IPS DF 19.7 (cell line): ENCODE data around the gene RPS6KC1.
"Not testable (repeated sequence)": the region's sequence is repeated elsewhere in the genome, so short reads cannot be mapped to it uniquely, and the experiment has no call there.

Experiments
- DNase-seq: peaks from one replicate; pipeline ENCODE4 v3.0.0-alpha.2; 2013; ENCODE audit warnings: low read depth, low spot score

Gene RPS6KC1

GRCh38 chr1:213051127-213051880, at the start of gene RPS6KC1:
RPS6KC1 (plus strand) TSS chr1:213051241; CDS start chr1:213051405, 164 bp downstream.
- DNase-seq: peak; percentile 68

GRCh38 chr1:213003256-213003655, 47.8 kb upstream of the RPS6KC1 start:
- no peak for DNase-seq

GRCh38 chr1:213008564-213008963, 42.5 kb upstream of the RPS6KC1 start:
- DNase-seq: no peak

- DNase-seq: no peak
These were observed 36.4 kb upstream of the RPS6KC1 start for GRCh38 chr1:213014642-213015041.

GRCh38 chr1:213015099-213016050, 35.7 kb upstream of the RPS6KC1 start, which contains the start of gene ANGEL2:
ANGEL2 (minus strand) TSS chr1:213015867; CDS start chr1:213015671, 196 bp downstream.
- DNase-seq: peak; percentile 95

- no peak for DNase-seq
These were observed 33.4 kb upstream of the RPS6KC1 start for GRCh38 chr1:213017447-213018273.

GRCh38 chr1:213019450-213019849, 31.6 kb upstream of the RPS6KC1 start:
- no peak for DNase-seq

GRCh38 chr1:213020016-213020415, 31.0 kb upstream of the RPS6KC1 start:
- no peak for DNase-seq

GRCh38 chr1:213027024-213027423, 24.0 kb upstream of the RPS6KC1 start:
- DNase-seq: not testable (repeated sequence)

GRCh38 chr1:213032651-213033050, 18.4 kb upstream of the RPS6KC1 start:
- no peak for DNase-seq

GRCh38 chr1:213034713-213035112, 16.3 kb upstream of the RPS6KC1 start:
- no peak for DNase-seq

GRCh38 chr1:213035573-213035972, 15.5 kb upstream of the RPS6KC1 start:
- no peak for DNase-seq

- no peak for DNase-seq
These were observed 9.6 kb upstream of the RPS6KC1 start for GRCh38 chr1:213041443-213041842.

- DNase-seq: not testable (repeated sequence)
These were observed 5.5 kb upstream of the RPS6KC1 start for GRCh38 chr1:213045321-213046226.

GRCh38 chr1:213049232-213049631, 1.8 kb upstream of the RPS6KC1 start:
- DNase-seq: no peak

- no peak for DNase-seq
These were observed 305 bp upstream of the RPS6KC1 start for GRCh38 chr1:213050745-213051126.

- no peak for DNase-seq
These were observed 801 bp downstream of the RPS6KC1 start for GRCh38 chr1:213051881-213052202.

- no peak for DNase-seq
These were observed 2.4 kb downstream of the RPS6KC1 start for GRCh38 chr1:213053455-213053854.

- DNase-seq: no peak
These were observed 3.1 kb downstream of the RPS6KC1 start for GRCh38 chr1:213054142-213054541.

- DNase-seq: no peak
These were observed 3.9 kb downstream of the RPS6KC1 start for GRCh38 chr1:213054733-213055591.
